ENCODE results near the gene NUDT2.
"Not testable (repeated sequence)": the region's sequence is repeated elsewhere in the genome, so short reads cannot be mapped to it uniquely, and the experiment has no call there.

NUDT2 gene

GRCh38 chr9:34347800-34348158 lies 18.4 kb downstream of the NUDT2 start:
- no peak overlapping the region for H3K27ac Mint-ChIP-seq
- peaks cover 31% of the 10 kb centered on the region for H3K36me3 Mint-ChIP-seq
- no peak overlapping the region for H3K4me3 Mint-ChIP-seq
- no peak for ATAC-seq
- no peaks in the 10 kb centered on the region for H3K4me1 Mint-ChIP-seq
- no peaks in the 10 kb centered on the region for H3K27me3 Mint-ChIP-seq
- no peaks in the 10 kb centered on the region for H3K9me3 Mint-ChIP-seq

GRCh38 chr9:34349324-34349723 lies 20.0 kb downstream of the NUDT2 start:
- Mint-ChIP-seq H3K27ac (no peak overlapping the region), H3K4me3 (no peak overlapping the region), H3K36me3 (peaks cover 25% of the 10 kb centered on the region), H3K9me3 (no peaks in the 10 kb centered on the region), H3K4me1 (no peaks in the 10 kb centered on the region), H3K27me3 (no peaks in the 10 kb centered on the region)
- ATAC-seq, result no peak

GRCh38 chr9:34352122-34352652 lies 22.8 kb downstream of the NUDT2 start:
- not testable (repeated sequence) for H3K27ac Mint-ChIP-seq, H3K9me3 Mint-ChIP-seq, H3K4me1 Mint-ChIP-seq, H3K4me3 Mint-ChIP-seq, ATAC-seq, H3K27me3 Mint-ChIP-seq
- H3K36me3 Mint-ChIP-seq, result peaks cover 51% of the 10 kb centered on the region

GRCh38 chr9:34352957-34353356 lies 23.6 kb downstream of the NUDT2 start:
- not testable (repeated sequence) for H3K27ac Mint-ChIP-seq, H3K4me3 Mint-ChIP-seq, H3K27me3 Mint-ChIP-seq, H3K4me1 Mint-ChIP-seq, ATAC-seq
- H3K9me3 Mint-ChIP-seq, result peaks cover 13% of the 10 kb centered on the region
- H3K36me3 Mint-ChIP-seq, result peaks cover 51% of the 10 kb centered on the region

GRCh38 chr9:34362614-34363214 lies 33.3 kb downstream of the NUDT2 start:
- Mint-ChIP-seq H3K4me3 (no peak overlapping the region), H3K27ac (no peak overlapping the region), H3K4me1 (no peaks in the 10 kb centered on the region), H3K9me3 (peaks cover 17% of the 10 kb centered on the region), H3K27me3 (no peaks in the 10 kb centered on the region), H3K36me3 (peaks cover 12% of the 10 kb centered on the region)
- no peak for ATAC-seq

- peaks cover 10% of the 10 kb centered on the region for H3K36me3 Mint-ChIP-seq
- ATAC-seq, result no peak
- no peaks in the 10 kb centered on the region for H3K27me3 Mint-ChIP-seq
- peaks cover 12% of the 10 kb centered on the region for H3K9me3 Mint-ChIP-seq
- H3K4me1 Mint-ChIP-seq, result no peaks in the 10 kb centered on the region
- H3K4me3 Mint-ChIP-seq, result no peak overlapping the region
- no peak overlapping the region for H3K27ac Mint-ChIP-seq
These were observed 34.4 kb downstream of the NUDT2 start for GRCh38 chr9:34363619-34364351.

- H3K27me3 Mint-ChIP-seq, result no peaks in the 10 kb centered on the region
These were observed 35.9 kb downstream of the NUDT2 start for GRCh38 chr9:34365282-34365681.

GRCh38 chr9:34366365-34366764 lies 37.0 kb downstream of the NUDT2 start:
- Mint-ChIP-seq H3K9me3 (peaks cover 12% of the 10 kb centered on the region), H3K4me3 (no peak overlapping the region), H3K27me3 (no peaks in the 10 kb centered on the region), H3K4me1 (no peaks in the 10 kb centered on the region), H3K27ac (no peak overlapping the region), H3K36me3 (peaks cover 13% of the 10 kb centered on the region)
- no peak for ATAC-seq

More at GRCh38 chr9:34365282-34365681, 35.9 kb downstream of the NUDT2 start:
- no peak overlapping the region for H3K4me3 Mint-ChIP-seq
- ATAC-seq, result no peak
- H3K36me3 Mint-ChIP-seq, result peaks cover 13% of the 10 kb centered on the region
- no peaks in the 10 kb centered on the region for H3K4me1 Mint-ChIP-seq
- H3K9me3 Mint-ChIP-seq, result peaks cover 12% of the 10 kb centered on the region
- no peak overlapping the region for H3K27ac Mint-ChIP-seq

- H3K9me3 Mint-ChIP-seq, result peaks cover 12% of the 10 kb centered on the region
- H3K36me3 Mint-ChIP-seq, result peaks cover 13% of the 10 kb centered on the region
- not testable (repeated sequence) for H3K27ac Mint-ChIP-seq, H3K4me3 Mint-ChIP-seq, ATAC-seq, H3K27me3 Mint-ChIP-seq, H3K4me1 Mint-ChIP-seq
These were observed 38.5 kb downstream of the NUDT2 start for GRCh38 chr9:34367751-34368410.

- Mint-ChIP-seq H3K9me3 (peaks cover 12% of the 10 kb centered on the region), H3K36me3 (peaks cover 13% of the 10 kb centered on the region)
- H3K27ac Mint-ChIP-seq, result not testable (repeated sequence)
These were observed 39.4 kb downstream of the NUDT2 start for GRCh38 chr9:34368796-34369195.

GRCh38 chr9:34369636-34370035 lies 40.3 kb downstream of the NUDT2 start:
- Mint-ChIP-seq H3K27me3 (no peaks in the 10 kb centered on the region), H3K36me3 (peaks cover 7% of the 10 kb centered on the region), H3K4me3 (no peak overlapping the region), H3K27ac (no peak overlapping the region), H3K4me1 (no peaks in the 10 kb centered on the region), H3K9me3 (peaks cover 12% of the 10 kb centered on the region)
- no peak for ATAC-seq

More at GRCh38 chr9:34368796-34369195, 39.4 kb downstream of the NUDT2 start:
- not testable (repeated sequence) for H3K4me1 Mint-ChIP-seq, H3K4me3 Mint-ChIP-seq, H3K27me3 Mint-ChIP-seq, ATAC-seq

- peaks cover 7% of the 10 kb centered on the region for H3K36me3 Mint-ChIP-seq
- peaks cover 12% of the 10 kb centered on the region for H3K9me3 Mint-ChIP-seq
- H3K27ac Mint-ChIP-seq, result no peak overlapping the region
- peak overlapping the region; percentile 47 for H3K4me3 Mint-ChIP-seq
- no peaks in the 10 kb centered on the region for H3K27me3 Mint-ChIP-seq
- no peak for ATAC-seq
- no peaks in the 10 kb centered on the region for H3K4me1 Mint-ChIP-seq
These were observed 41.1 kb downstream of the NUDT2 start for GRCh38 chr9:34370335-34370969.

- H3K36me3 Mint-ChIP-seq, result peaks cover 7% of the 10 kb centered on the region
- H3K4me1 Mint-ChIP-seq, result peaks cover 7% of the 10 kb centered on the region
- peak; percentile 9 for ATAC-seq
- H3K27me3 Mint-ChIP-seq, result no peaks in the 10 kb centered on the region
- H3K9me3 Mint-ChIP-seq, result peaks cover 12% of the 10 kb centered on the region
- H3K27ac Mint-ChIP-seq, result no peak overlapping the region
- peak overlapping the region; percentile 47 for H3K4me3 Mint-ChIP-seq
These were observed 41.9 kb downstream of the NUDT2 start for GRCh38 chr9:34370970-34371880.

GRCh38 chr9:34371886-34372466 lies 42.6 kb downstream of the NUDT2 start:
- no peak for ATAC-seq
- Mint-ChIP-seq H3K27me3 (no peaks in the 10 kb centered on the region), H3K4me1 (peaks cover 9% of the 10 kb centered on the region)

More at GRCh38 chr9:34371886-34372466, 42.6 kb downstream of the NUDT2 start:
- Mint-ChIP-seq H3K4me3 (no peak overlapping the region), H3K9me3 (peaks cover 7% of the 10 kb centered on the region), H3K36me3 (peaks cover 7% of the 10 kb centered on the region), H3K27ac (no peak overlapping the region)
